ENCODE results near the gene SARS1. TPM values are rescaled to one million over a fixed set of nuclear protein-coding genes. Genes with fewer than 3 reads are reported as not detected.

SARS1 gene
- total RNA-seq, 4 donors from 2014 or later, result 118 to 150 (median 137) TPM

- Histone ChIP-seq H3K36me3 (peaks cover 5 to 71% (median 16%) of the 10 kb centered on the region in 3 donors), H3K27ac (no peak overlapping the region), H3K4me1 (peaks cover 0 to 24% (median 8%) of the 10 kb centered on the region in 4 donors), H3K9me3 (no peaks in the 10 kb centered on the region), H3K27me3 (no peaks in the 10 kb centered on the region), H3K4me3 (no peak overlapping the region)
- 59 to 70% methylated on average over 3 of the region's 3 CpGs for WGBS, 2 donors
- no peak for DNase-seq (ENCODE audit: low spot score in 2 of 2)
- TF ChIP-seq EP300 (IDR thresholded peaks at IDR 0.05), result no peak
- no peak for TF ChIP-seq CTCF (IDR thresholded peaks at IDR 0.05)
Measured at GRCh38 chr1:109237512-109237911, 23.8 kb downstream of the SARS1 start.

- no peaks in the 10 kb centered on the region for H3K27me3 ChIP-seq
- no peaks in the 10 kb centered on the region for H3K9me3 ChIP-seq
- peaks cover 0 to 26% (median 8%) of the 10 kb centered on the region in 4 donors for H3K4me1 ChIP-seq
- TF ChIP-seq EP300 (IDR thresholded peaks at IDR 0.05), result no peak
- no peak for TF ChIP-seq CTCF (IDR thresholded peaks at IDR 0.05)
- TF ChIP-seq POLR2A (IDR thresholded peaks at IDR 0.05), result no peak
- peaks cover 5 to 63% (median 16%) of the 10 kb centered on the region in 3 donors for H3K36me3 ChIP-seq
- H3K27ac ChIP-seq, result no peak overlapping the region
- WGBS, 2 donors, result 80 to 81% methylated on average over 2 of the region's 2 CpGs
- no peak overlapping the region for H3K4me3 ChIP-seq
- DNase-seq (ENCODE audit: low spot score in 2 of 2), result no peak
Measured at GRCh38 chr1:109238382-109238781, 24.7 kb downstream of the SARS1 start.

GRCh38 chr1:109239047-109239408, 25.3 kb downstream of the SARS1 start:
- peaks cover 0 to 26% (median 8%) of the 10 kb centered on the region in 4 donors for H3K4me1 ChIP-seq
- H3K36me3 ChIP-seq, result peaks cover 5 to 57% (median 16%) of the 10 kb centered on the region in 3 donors
- no peak overlapping the region for H3K4me3 ChIP-seq
- H3K27me3 ChIP-seq, result no peaks in the 10 kb centered on the region
- 57 to 69% methylated on average over 5 of the region's 5 CpGs for WGBS, 2 donors
- TF ChIP-seq CTCF (IDR thresholded peaks at IDR 0.05) (no peak), POLR2A (IDR thresholded peaks at IDR 0.05) (no peak), EP300 (IDR thresholded peaks at IDR 0.05) (no peak)
- H3K27ac ChIP-seq, result peak overlapping the region in 1 of 4 donors; percentile 68
- no peak for DNase-seq (ENCODE audit: low spot score in 2 of 2)
- no peaks in the 10 kb centered on the region for H3K9me3 ChIP-seq

GRCh38 chr1:109239409-109240068, 25.8 kb downstream of the SARS1 start:
- peaks cover 5 to 52% (median 16%) of the 10 kb centered on the region in 3 donors for H3K36me3 ChIP-seq
- peak overlapping the region in 2 of 4 donors; percentile 68 to 80 for H3K27ac ChIP-seq
- peaks cover 0 to 26% (median 8%) of the 10 kb centered on the region in 4 donors for H3K4me1 ChIP-seq
- TF ChIP-seq CTCF (IDR thresholded peaks at IDR 0.05), result peak; percentile 16 to 40 (median 36)
- TF ChIP-seq POLR2A (IDR thresholded peaks at IDR 0.05), result no peak
- DNase-seq (ENCODE audit: low spot score in 2 of 2), result no peak
- WGBS, 2 donors, result 59 to 64% methylated on average over 6 of the region's 6 CpGs
- no peaks in the 10 kb centered on the region for H3K27me3 ChIP-seq
- H3K4me3 ChIP-seq, result no peak overlapping the region
- no peaks in the 10 kb centered on the region for H3K9me3 ChIP-seq

All from tibial nerve (tissue), 4 donors.